Measurements from ENCODE around the gene SERPINA9. TPM values are rescaled to one million over a fixed set of nuclear protein-coding genes. Genes with fewer than 3 reads are reported as not detected.

The SERPINA9 gene
- total and polyA plus RNA-seq, 2 donors = 0.05 to 0.59 TPM

DNA sequence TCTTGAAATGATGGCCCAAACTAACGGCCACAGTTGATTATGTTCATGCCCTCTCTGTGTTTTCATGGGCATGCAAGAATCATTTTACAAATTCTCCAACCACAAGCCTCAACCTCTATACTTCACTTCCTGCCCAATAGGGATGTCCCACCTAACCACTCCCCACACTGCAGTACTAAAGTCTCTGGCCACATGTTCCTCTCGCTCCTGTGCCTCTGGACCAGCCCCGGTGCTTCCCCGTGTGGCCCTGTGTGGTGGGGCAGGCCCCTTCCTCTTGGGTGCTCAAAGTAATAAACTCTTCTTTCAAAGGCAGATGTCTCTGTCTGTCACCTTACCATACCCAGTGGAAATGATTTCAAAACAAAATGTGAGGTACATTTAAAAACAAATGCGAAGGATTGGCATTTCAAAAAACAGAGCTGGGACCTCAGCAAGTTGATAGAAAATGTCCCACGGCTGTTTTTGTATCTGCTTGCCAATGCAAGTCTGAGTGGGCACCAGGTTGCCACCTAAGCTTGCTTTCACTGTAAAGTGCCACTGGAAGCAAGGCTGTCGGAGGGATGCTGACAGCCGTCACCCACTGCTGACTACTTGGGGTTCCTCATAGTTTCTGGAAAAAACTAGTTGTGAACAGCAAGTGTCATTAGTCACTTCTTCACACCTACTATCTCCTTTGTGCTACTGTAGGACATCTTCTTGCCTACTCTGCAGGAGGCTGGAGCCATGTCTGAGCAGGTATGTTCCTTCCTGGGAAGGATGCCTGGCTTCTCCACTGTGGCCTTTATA, 15.2 kb downstream of the SERPINA9 start:
- Histone ChIP-seq H3K36me3 (ENCODE audit: control insufficient read depth in 2 of 2, insufficient read depth in 2 of 2, low read length in 1 of 2) (no peaks in the 10 kb centered on the region), H3K9me3 (ENCODE audit: control insufficient read depth in 2 of 2, insufficient read depth in 1 of 2, low read length in 1 of 2) (peaks cover 1 to 26% of the 10 kb centered on the region in 2 donors), H3K4me1 (ENCODE audit: control insufficient read depth in 2 of 2, insufficient read depth in 2 of 2, low read length in 2 of 2) (no peaks in the 10 kb centered on the region), H3K27ac (ENCODE audit: low read depth in 1 of 2, low read length in 1 of 2) (no peak overlapping the region), H3K4me3 (ENCODE audit: low read length in 2 of 2) (no peak overlapping the region), H3K27me3 (ENCODE audit: control insufficient read depth in 2 of 2, insufficient read depth in 1 of 2, low read length in 1 of 2) (no peaks in the 10 kb centered on the region)
- WGBS = 75% methylated on average over 8 of the region's 8 CpGs
- no peak for DNase-seq (ENCODE audit: low read depth in 6 of 9, low spot score in 9 of 9)

DNA sequence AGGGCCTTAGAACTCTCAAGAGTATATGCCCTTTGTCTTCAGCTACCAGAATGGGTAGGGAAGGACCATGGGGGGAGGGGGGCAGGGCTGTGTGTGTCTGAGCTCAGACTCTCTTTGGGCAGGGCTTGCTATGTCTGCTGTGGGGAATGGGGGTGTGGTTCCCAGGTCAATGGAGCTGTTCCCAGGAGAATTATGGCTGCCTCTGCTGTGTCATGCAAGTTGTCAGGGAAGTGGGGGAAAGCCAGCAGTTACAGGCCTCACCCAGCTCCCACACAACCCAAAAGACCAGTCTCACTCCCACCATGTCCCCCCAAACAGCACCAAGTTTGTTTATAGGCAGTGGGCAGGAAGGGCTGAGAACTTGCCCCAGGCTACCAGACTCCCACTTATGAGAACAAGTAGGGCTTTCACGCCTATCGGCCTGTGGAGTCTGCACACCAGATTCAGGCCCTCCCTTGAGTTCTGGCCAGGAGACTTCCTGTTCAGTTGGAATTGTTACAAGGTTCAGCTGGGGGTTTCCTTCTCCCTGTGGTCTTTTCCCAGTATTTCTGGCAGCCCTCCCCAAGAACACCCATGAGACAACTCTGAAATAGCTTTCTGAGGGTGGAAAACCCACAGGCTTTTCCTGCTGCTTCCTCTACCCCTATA, 17.3 kb downstream of the SERPINA9 start:
- Histone ChIP-seq H3K4me3 (ENCODE audit: low read length in 2 of 2) (no peak overlapping the region), H3K9me3 (ENCODE audit: control insufficient read depth in 2 of 2, insufficient read depth in 1 of 2, low read length in 1 of 2) (peaks cover 1 to 13% of the 10 kb centered on the region in 2 donors), H3K4me1 (ENCODE audit: control insufficient read depth in 2 of 2, insufficient read depth in 2 of 2, low read length in 2 of 2) (no peaks in the 10 kb centered on the region), H3K27ac (ENCODE audit: low read depth in 1 of 2, low read length in 1 of 2) (no peak overlapping the region), H3K27me3 (ENCODE audit: control insufficient read depth in 2 of 2, insufficient read depth in 1 of 2, low read length in 1 of 2) (no peaks in the 10 kb centered on the region), H3K36me3 (ENCODE audit: control insufficient read depth in 2 of 2, insufficient read depth in 2 of 2, low read length in 1 of 2) (no peaks in the 10 kb centered on the region)
- DNase-seq (ENCODE audit: low read depth in 6 of 9, low spot score in 9 of 9) = no peak
- 63% methylated on average over 2 of the region's 2 CpGs for WGBS

DNA sequence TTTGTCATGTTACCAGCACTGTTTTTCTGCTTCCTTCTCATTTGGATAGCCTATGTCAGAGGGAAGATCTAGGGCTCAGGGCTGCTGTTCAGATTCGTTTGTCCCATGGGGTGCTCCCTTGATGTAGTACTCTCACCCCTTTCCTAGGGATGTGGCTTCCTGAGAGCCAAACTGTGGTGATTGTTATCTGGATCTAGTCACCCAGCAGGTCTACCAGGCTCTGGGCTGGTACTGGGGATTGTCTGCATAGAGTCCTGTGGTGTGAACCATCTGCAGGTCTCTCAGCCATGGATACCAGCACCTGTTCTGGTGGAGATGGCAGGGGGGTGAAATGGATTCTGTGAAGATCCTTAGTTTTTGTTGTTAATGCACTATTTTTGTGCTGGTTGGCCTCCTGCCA, 17.9 kb downstream of the SERPINA9 start:
- H3K27ac ChIP-seq (ENCODE audit: low read depth in 1 of 2, low read length in 1 of 2) = no peak overlapping the region
- WGBS = 94% methylated on average over 1 of the region's 1 CpG
- no peak for DNase-seq (ENCODE audit: low read depth in 6 of 9, low spot score in 9 of 9)
- no peaks in the 10 kb centered on the region for H3K36me3 ChIP-seq (ENCODE audit: control insufficient read depth in 2 of 2, insufficient read depth in 2 of 2, low read length in 1 of 2)
- H3K4me1 ChIP-seq (ENCODE audit: control insufficient read depth in 2 of 2, insufficient read depth in 2 of 2, low read length in 2 of 2) = no peaks in the 10 kb centered on the region
- H3K27me3 ChIP-seq (ENCODE audit: control insufficient read depth in 2 of 2, insufficient read depth in 1 of 2, low read length in 1 of 2) = no peaks in the 10 kb centered on the region
- H3K9me3 ChIP-seq (ENCODE audit: control insufficient read depth in 2 of 2, insufficient read depth in 1 of 2, low read length in 1 of 2) = peaks cover 0 to 13% of the 10 kb centered on the region in 2 donors
- H3K4me3 ChIP-seq (ENCODE audit: low read length in 2 of 2) = no peak overlapping the region

DNA sequence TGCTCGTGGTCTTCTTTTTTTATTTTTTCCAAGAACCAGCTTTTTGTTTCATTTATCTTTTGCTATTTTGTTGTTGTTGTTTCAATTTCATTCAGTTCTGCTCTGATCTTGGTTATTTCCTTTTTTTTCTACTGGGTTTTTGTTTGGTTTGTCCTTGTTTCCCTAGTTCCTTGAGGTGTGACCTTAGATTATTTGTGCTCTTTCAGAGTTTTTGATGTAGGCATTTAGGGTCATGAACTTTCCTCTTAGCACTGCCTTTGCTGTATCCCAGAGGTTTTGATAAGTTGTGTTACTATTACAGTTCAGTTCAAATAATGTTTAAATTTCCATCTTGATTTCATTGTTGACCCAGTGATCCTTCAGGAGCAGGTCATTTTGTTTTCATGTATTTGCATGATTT, 20.1 kb downstream of the SERPINA9 start:
- Histone ChIP-seq H3K27ac (ENCODE audit: low read depth in 1 of 2, low read length in 1 of 2) (no peak overlapping the region), H3K4me1 (ENCODE audit: control insufficient read depth in 2 of 2, insufficient read depth in 2 of 2, low read length in 2 of 2) (no peaks in the 10 kb centered on the region), H3K9me3 (ENCODE audit: control insufficient read depth in 2 of 2, insufficient read depth in 1 of 2, low read length in 1 of 2) (no peaks in the 10 kb centered on the region), H3K36me3 (ENCODE audit: control insufficient read depth in 2 of 2, insufficient read depth in 2 of 2, low read length in 1 of 2) (no peaks in the 10 kb centered on the region), H3K4me3 (ENCODE audit: low read length in 2 of 2) (no peak overlapping the region), H3K27me3 (ENCODE audit: control insufficient read depth in 2 of 2, insufficient read depth in 1 of 2, low read length in 1 of 2) (no peaks in the 10 kb centered on the region)
- DNase-seq (ENCODE audit: low read depth in 6 of 9, low spot score in 9 of 9) = no peak
- WGBS = 32% methylated on average over 1 of the region's 1 CpG

DNA sequence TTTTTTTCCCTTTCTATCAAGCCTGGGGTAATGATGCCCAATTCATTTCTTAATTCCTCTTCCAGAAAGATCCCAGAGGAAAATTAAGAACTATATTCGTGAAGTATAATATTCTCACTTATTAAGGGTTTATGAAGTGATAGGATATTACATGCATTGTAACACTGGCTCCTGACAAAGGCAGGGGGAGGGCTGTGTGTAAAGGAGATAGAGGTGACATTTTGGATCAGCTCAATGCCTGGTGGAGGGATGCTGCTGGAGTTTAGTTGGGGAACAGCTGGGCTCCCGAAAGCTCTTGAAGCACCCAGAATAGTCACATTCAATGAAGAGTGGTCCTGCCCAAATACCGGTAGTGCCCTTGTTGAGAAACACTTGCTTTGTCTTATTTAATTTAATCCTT, 24.2 kb downstream of the SERPINA9 start:
- Histone ChIP-seq H3K9me3 (ENCODE audit: control insufficient read depth in 2 of 2, insufficient read depth in 1 of 2, low read length in 1 of 2) (no peaks in the 10 kb centered on the region), H3K4me3 (ENCODE audit: low read length in 2 of 2) (no peak overlapping the region), H3K27ac (ENCODE audit: low read depth in 1 of 2, low read length in 1 of 2) (no peak overlapping the region), H3K4me1 (ENCODE audit: control insufficient read depth in 2 of 2, insufficient read depth in 2 of 2, low read length in 2 of 2) (peaks cover 0 to 4% of the 10 kb centered on the region in 2 donors), H3K27me3 (ENCODE audit: control insufficient read depth in 2 of 2, insufficient read depth in 1 of 2, low read length in 1 of 2) (no peaks in the 10 kb centered on the region), H3K36me3 (ENCODE audit: control insufficient read depth in 2 of 2, insufficient read depth in 2 of 2, low read length in 1 of 2) (no peaks in the 10 kb centered on the region)
- 48% methylated on average over 3 of the region's 3 CpGs for WGBS
- no peak for DNase-seq (ENCODE audit: low read depth in 6 of 9, low spot score in 9 of 9)

DNA sequence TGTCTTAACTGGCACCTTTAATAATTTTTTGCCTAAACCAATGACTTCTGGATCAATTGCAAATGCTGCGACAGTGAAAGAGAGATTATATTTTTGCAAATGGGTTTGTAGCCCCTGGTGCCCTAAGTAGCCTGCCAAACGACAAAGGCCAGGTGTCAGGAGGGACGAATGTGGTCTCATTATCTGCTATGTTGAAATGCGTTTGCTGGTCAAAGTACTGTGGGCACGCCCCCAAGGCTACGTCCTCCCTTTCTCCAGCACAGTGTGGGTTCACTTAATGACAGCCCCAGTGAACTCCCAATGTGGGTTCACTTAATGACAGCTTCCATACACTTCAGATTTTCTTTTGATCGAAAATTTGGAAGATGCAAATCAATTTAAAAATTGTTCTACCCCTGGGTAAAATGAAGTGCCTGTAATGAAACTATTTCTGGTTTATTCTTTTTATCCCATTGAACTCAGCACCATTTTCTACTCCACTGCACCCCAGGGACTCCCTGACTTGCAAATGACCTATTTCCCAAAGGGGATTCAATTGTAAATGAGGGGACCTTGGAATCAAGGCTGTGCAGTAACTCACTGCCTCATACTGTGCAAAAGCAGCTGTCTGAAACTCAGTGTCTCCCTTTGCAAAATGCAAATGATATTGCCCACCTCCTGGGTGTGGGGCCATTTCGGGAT, 24.8 kb downstream of the SERPINA9 start:
- no peak overlapping the region for H3K4me3 ChIP-seq (ENCODE audit: low read length in 2 of 2)
- no peaks in the 10 kb centered on the region for H3K36me3 ChIP-seq (ENCODE audit: control insufficient read depth in 2 of 2, insufficient read depth in 2 of 2, low read length in 1 of 2)
- DNase-seq (ENCODE audit: low read depth in 6 of 9, low spot score in 9 of 9) = no peak
- H3K27ac ChIP-seq (ENCODE audit: low read depth in 1 of 2, low read length in 1 of 2) = no peak overlapping the region
- no peaks in the 10 kb centered on the region for H3K9me3 ChIP-seq (ENCODE audit: control insufficient read depth in 2 of 2, insufficient read depth in 1 of 2, low read length in 1 of 2)
- peaks cover 0 to 4% of the 10 kb centered on the region in 2 donors for H3K4me1 ChIP-seq (ENCODE audit: control insufficient read depth in 2 of 2, insufficient read depth in 2 of 2, low read length in 2 of 2)
- WGBS = 24% methylated on average over 8 of the region's 8 CpGs
- no peaks in the 10 kb centered on the region for H3K27me3 ChIP-seq (ENCODE audit: control insufficient read depth in 2 of 2, insufficient read depth in 1 of 2, low read length in 1 of 2)

DNA sequence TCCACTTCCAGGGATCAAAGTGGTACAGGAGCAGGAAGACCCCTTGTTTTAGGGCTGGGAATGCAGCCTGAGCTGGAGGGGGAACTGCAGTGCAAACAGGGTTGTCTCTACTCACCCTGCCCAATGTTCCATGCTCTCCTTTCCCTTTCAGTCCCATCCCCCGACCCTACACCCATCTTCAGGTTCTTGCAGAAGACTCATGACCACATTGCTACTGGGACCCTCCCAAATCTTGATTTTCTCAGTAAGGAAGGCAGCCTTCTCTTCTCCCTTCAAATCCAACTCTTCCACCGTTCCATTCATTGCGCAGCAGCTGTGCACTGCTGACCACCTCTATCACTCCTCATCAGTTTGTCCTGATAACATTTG, 25.3 kb downstream of the SERPINA9 start:
- DNase-seq (ENCODE audit: low read depth in 6 of 9, low spot score in 9 of 9) = no peak
- no peaks in the 10 kb centered on the region for H3K36me3 ChIP-seq (ENCODE audit: control insufficient read depth in 2 of 2, insufficient read depth in 2 of 2, low read length in 1 of 2)
- no peak overlapping the region for H3K4me3 ChIP-seq (ENCODE audit: low read length in 2 of 2)
- 69% methylated on average over 3 of the region's 3 CpGs for WGBS
- no peak overlapping the region for H3K27ac ChIP-seq (ENCODE audit: low read depth in 1 of 2, low read length in 1 of 2)
- H3K4me1 ChIP-seq (ENCODE audit: control insufficient read depth in 2 of 2, insufficient read depth in 2 of 2, low read length in 2 of 2) = peaks cover 0 to 4% of the 10 kb centered on the region in 2 donors
- H3K9me3 ChIP-seq (ENCODE audit: control insufficient read depth in 2 of 2, insufficient read depth in 1 of 2, low read length in 1 of 2) = no peaks in the 10 kb centered on the region
- no peaks in the 10 kb centered on the region for H3K27me3 ChIP-seq (ENCODE audit: control insufficient read depth in 2 of 2, insufficient read depth in 1 of 2, low read length in 1 of 2)

DNA sequence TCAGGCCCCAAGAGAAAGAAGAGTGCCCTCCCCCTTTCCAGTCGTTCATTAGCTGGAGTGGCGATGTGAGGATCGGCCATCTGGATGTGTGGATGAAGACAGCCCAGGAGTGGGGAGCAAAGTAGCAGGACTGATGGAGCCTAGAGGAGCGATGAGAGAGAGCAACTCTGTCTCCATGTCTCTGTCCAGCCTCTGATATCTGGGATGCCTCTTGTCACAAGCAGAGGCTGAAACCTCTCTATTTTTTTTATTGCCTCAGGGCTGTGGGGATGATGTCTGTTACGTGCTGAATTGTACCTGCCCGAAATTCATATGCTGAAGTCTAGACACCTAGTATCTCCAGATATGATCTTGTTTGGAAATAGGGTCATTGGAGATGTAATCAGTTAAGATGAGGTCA, 26.1 kb downstream of the SERPINA9 start:
- H3K36me3 ChIP-seq (ENCODE audit: control insufficient read depth in 2 of 2, insufficient read depth in 2 of 2, low read length in 1 of 2) = no peaks in the 10 kb centered on the region
- DNase-seq (ENCODE audit: low read depth in 6 of 9, low spot score in 9 of 9) = no peak
- H3K4me1 ChIP-seq (ENCODE audit: control insufficient read depth in 2 of 2, insufficient read depth in 2 of 2, low read length in 2 of 2) = peaks cover 0 to 4% of the 10 kb centered on the region in 2 donors
- no peak overlapping the region for H3K27ac ChIP-seq (ENCODE audit: low read depth in 1 of 2, low read length in 1 of 2)
- no peaks in the 10 kb centered on the region for H3K9me3 ChIP-seq (ENCODE audit: control insufficient read depth in 2 of 2, insufficient read depth in 1 of 2, low read length in 1 of 2)
- no peaks in the 10 kb centered on the region for H3K27me3 ChIP-seq (ENCODE audit: control insufficient read depth in 2 of 2, insufficient read depth in 1 of 2, low read length in 1 of 2)
- 92% methylated on average over 6 of the region's 6 CpGs for WGBS
- no peak overlapping the region for H3K4me3 ChIP-seq (ENCODE audit: low read length in 2 of 2)

Measured in thymus (tissue), 11 donors.